Heart left ventricle (tissue), 16 donors: Measurements from ENCODE around the gene RAB30. TPM values are rescaled to one million over a fixed set of nuclear protein-coding genes. Genes with fewer than 3 reads are reported as not detected.
A peak's percentile ranks its signal among the peaks of the same experiment; 100 is the strongest.

Experiments
- ATAC-seq, 4 donors: fragments of 200-7000 bp; cut with Tn5 transposase; one replicate each; pipeline ENCODE4 v1.9.1; 2020 to 2022; ENCODE audit warnings: moderate library complexity in 4 of 4, mild to moderate bottlenecking in 3 of 4, moderate number of reproducible peaks in 1 of 4
- DNase-seq, 5 donors: peaks; one replicate each; pipeline ENCODE4 v3.0.0-alpha.2; 2020
- H3K27ac ChIP-seq, 12 donors: fragments of 200-600 bp; sonication (generic) in 4 of 12; one replicate each; pipeline versions ENCODE4 v1.5.0 to v1.8.0; 2016 to 2022; ENCODE audit warnings: mild to moderate bottlenecking in 2 of 12
- H3K27me3 ChIP-seq, 9 donors: fragments of 200-600 bp; sonication (generic) in 2 of 9; one replicate each; pipeline versions ENCODE4 v1.5.1 to v1.8.0; 2016 to 2022; ENCODE audit warnings: mild to moderate bottlenecking in 3 of 9
- H3K36me3 ChIP-seq, 9 donors: fragments of 200-600 bp; sonication (generic) in 2 of 9; one replicate each; pipeline versions ENCODE4 v1.5.0 to v1.8.0; 2018 to 2022; ENCODE audit warnings: mild to moderate bottlenecking in 2 of 9
- H3K4me1 ChIP-seq, 12 donors: fragments of 200-600 bp; sonication (generic) in 4 of 12; one replicate each; pipeline versions ENCODE4 v1.5.0 to v1.8.0; 2016 to 2022; ENCODE audit warnings: mild to moderate bottlenecking in 3 of 12
- H3K4me3 ChIP-seq, 12 donors: fragments of 200-600 bp; sonication (generic) in 4 of 12; one replicate each; pipeline versions ENCODE4 v1.5.0 to v1.8.0; 2017 to 2022; ENCODE audit warnings: mild to moderate bottlenecking in 9 of 12, moderate library complexity in 4 of 12
- H3K9me3 ChIP-seq, 12 donors: fragments of 200-600 bp; sonication (generic) in 4 of 12; one replicate each; pipeline versions ENCODE4 v1.5.0 to v1.8.0; 2016 to 2022; ENCODE audit warnings: mild to moderate bottlenecking in 1 of 12
- POLR2A ChIP-seq, 2 donors: fragments of 450-650 bp; IDR thresholded peaks; one replicate each; pipeline ENCODE4 v1.6.1; 2017; ENCODE audit warnings: antibody characterized with exemption in 2 of 2, mild to moderate bottlenecking in 2 of 2, moderate library complexity in 2 of 2
- WGBS, 4 donors: extraction: QIAGEN DNeasy Blood & Tissue Kit in 2 of 4; methylation state at CpG; one replicate each; pipeline versions ENCODE4 v1.1.5 to v1.1.7; 2013 to 2018; 5-methylcytosine and 5-hydroxymethylcytosine counted together
- intact Hi-C, 10 donors: fragments of 100-400 bp; cut with DNase I; formaldehyde crosslinking; loops; one replicate each; pipeline versions ENCODE4 v1.11.1 to v1.14.2; 2022
- polyA plus RNA-seq, 2 donors: library from polyadenylated mRNA; stranded (reverse); fragments of 200-250 nt; gene quantifications; one replicate each; pipeline ENCODE4 v1.2.3, GENCODE V29; 2013
- total RNA-seq, 9 donors: library from RNA; depleted of rRNA in 2 of 9; stranded (reverse); fragments of >200 nt in 2 of 9; fragmentation: NEBNext Ultra II Directional in 3 of 9; extraction: Animal tissue kit (Norgen Biotek cat#: 25700) in 3 of 9; gene quantifications; one replicate each; pipeline versions ENCODE4 v1.1.0 to v1.2.4, GENCODE V29; 2016 to 2023
- TF ChIP-seq, protein P1 (sequence below), 12 donors: fragments of 200-600 bp; sonication (generic) in 4 of 12; IDR thresholded peaks; one replicate each; pipeline versions ENCODE4 v1.5.0 to v1.8.0; 2018 to 2022; ENCODE audit warnings: antibody characterized with exemption in 12 of 12, mild to moderate bottlenecking in 5 of 12
- donor health status: ischemic (EF 13 %, LVEDD 7.1; RV severe dilation, severe dysfunction).
- donor health status: healthy with polysubstance abuse.
- donor health status: DM: no; HTN: yes; CAD: no.
- donor health status: DM: no; HTN: no; CAD: no.
- donor health status: ischemic (EF 25% LVEDD 6.9; RV normal size, moderate dysfunction).
- donor health status: ischemic (EF 25% LVEDD 5.7; RV mildly dilated, moderate dysfunction).
- donor health status: healthy.
- donor health status: DM: yes; HTN: yes; CAD: no.
- donor health status: ischemic (EF 35%, LVEDD 5.7; RV mildly dilated, moderate dysfunction).
- donor health status: nonischemic (EF 11% LVEDD 7.7; RV severe dilation, severe dysfunction).
- donor health status: DM: yes; HTN: yes; CAD: no.
- donor health status: PGD.
- donor health status: ischemic (EF 29% LVEDD 5.4; RV normal size, mild dysfunction).
- donor health status: nonischemic (EF 23%, LVEDD 6.1; RV moderate dilation, normal function).

The RAB30 gene
- total and polyA plus RNA-seq, 11 donors = 4.4 to 28.4 (median 18.8) TPM

GRCh38 chr11:83069441-83070043, 2.2 kb downstream of the RAB30 start:
- Histone ChIP-seq H3K4me1 (peaks cover 11 to 73% (median 50%) of the 10 kb centered on the region in 12 donors), H3K9me3 (no peaks in the 10 kb centered on the region), H3K4me3 (peak overlapping the region in 9 of 12 donors; percentile 69 to 95 (median 84)), H3K27me3 (no peaks in the 10 kb centered on the region), H3K36me3 (peaks cover 0 to 12% (median 11%) of the 10 kb centered on the region in 9 donors), H3K27ac (peak overlapping the region in 11 of 12 donors; percentile 80 to 95 (median 93))
- DNase-seq (no peak), ATAC-seq (no peak)
- TF ChIP-seq POLR2A (IDR thresholded peaks at IDR 0.05) = no peak
- TF ChIP-seq, protein P1, sequence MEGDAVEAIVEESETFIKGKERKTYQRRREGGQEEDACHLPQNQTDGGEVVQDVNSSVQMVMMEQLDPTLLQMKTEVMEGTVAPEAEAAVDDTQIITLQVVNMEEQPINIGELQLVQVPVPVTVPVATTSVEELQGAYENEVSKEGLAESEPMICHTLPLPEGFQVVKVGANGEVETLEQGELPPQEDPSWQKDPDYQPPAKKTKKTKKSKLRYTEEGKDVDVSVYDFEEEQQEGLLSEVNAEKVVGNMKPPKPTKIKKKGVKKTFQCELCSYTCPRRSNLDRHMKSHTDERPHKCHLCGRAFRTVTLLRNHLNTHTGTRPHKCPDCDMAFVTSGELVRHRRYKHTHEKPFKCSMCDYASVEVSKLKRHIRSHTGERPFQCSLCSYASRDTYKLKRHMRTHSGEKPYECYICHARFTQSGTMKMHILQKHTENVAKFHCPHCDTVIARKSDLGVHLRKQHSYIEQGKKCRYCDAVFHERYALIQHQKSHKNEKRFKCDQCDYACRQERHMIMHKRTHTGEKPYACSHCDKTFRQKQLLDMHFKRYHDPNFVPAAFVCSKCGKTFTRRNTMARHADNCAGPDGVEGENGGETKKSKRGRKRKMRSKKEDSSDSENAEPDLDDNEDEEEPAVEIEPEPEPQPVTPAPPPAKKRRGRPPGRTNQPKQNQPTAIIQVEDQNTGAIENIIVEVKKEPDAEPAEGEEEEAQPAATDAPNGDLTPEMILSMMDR (IDR thresholded peaks at IDR 0.05) = no peak
- intact Hi-C loops = loop anchor here (2.0 to 10.0 kb wide), 15 partner anchors 62 to 218 kb away; partner anchors contain the start of genes PCF11 (in 6 of the 10), DDIAS (in 3 of the 10), PRCP (in 3 of the 10) and ANKRD42 (in 2 of the 10)

DNA sequence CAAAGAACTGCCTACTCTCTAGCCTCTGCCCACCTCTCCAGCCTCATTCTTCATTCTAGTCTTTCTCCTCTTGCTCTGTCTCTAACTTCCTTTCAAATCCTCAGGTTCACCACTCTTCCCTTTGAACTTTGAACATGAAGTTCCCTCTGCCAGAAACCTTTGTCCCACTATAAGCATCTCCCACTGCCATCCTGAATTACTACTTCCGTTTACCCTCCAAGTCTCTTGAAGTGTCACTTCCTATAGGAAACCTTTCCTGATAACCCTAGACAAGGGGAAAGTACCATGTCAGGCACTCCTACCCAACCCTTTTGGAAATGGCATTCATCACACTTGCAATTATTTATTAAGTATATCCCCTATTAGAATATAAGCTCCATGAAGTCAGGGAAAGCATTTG, 3.1 kb downstream of the RAB30 start:
- H3K27me3 ChIP-seq = no peaks in the 10 kb centered on the region
- H3K9me3 ChIP-seq = no peaks in the 10 kb centered on the region
- H3K4me3 ChIP-seq = no peak overlapping the region
- no peak for ATAC-seq
- intact Hi-C loops = loop anchor here in 4 of 10 donors (5.0 to 10.0 kb wide), 3 partner anchors 71 to 144 kb away; no protein-coding TSS in a partner anchor
- DNase-seq = no peak
- H3K36me3 ChIP-seq = peaks cover 0 to 4% (median under 1%) of the 10 kb centered on the region in 9 donors
- no peak for TF ChIP-seq POLR2A (IDR thresholded peaks at IDR 0.05)
- TF ChIP-seq, protein P1 (IDR thresholded peaks at IDR 0.05) = no peak
- peak overlapping the region in 5 of 12 donors; percentile 80 to 94 (median 93) for H3K27ac ChIP-seq
- peaks cover 7 to 73% (median 52%) of the 10 kb centered on the region in 12 donors for H3K4me1 ChIP-seq
- WGBS, 4 donors = 41 to 56% (median 43%) methylated on average over 1 of the region's 1 CpG

- 96 to 99% (median 97%) methylated on average over 3 of the region's 3 CpGs for WGBS, 4 donors
- ATAC-seq (no peak), DNase-seq (no peak)
- no peaks in the 10 kb centered on the region for H3K27me3 ChIP-seq
- intact Hi-C loops = loop anchor here in 2 of 10 donors (10.0 kb wide), 2 partner anchors 79 to 139 kb away; no protein-coding TSS in a partner anchor
- peaks cover 0 to 67% (median 40%) of the 10 kb centered on the region in 12 donors for H3K4me1 ChIP-seq
- H3K27ac ChIP-seq = peak overlapping the region in 3 of 12 donors; percentile 15 to 63 (median 53)
- H3K36me3 ChIP-seq = no peaks in the 10 kb centered on the region
- H3K4me3 ChIP-seq = no peak overlapping the region
- TF ChIP-seq POLR2A (IDR thresholded peaks at IDR 0.05) = no peak
- TF ChIP-seq, protein P1 (IDR thresholded peaks at IDR 0.05) = no peak
- no peaks in the 10 kb centered on the region for H3K9me3 ChIP-seq
Measured at GRCh38 chr11:83064011-83064410, 7.7 kb downstream of the RAB30 start.

DNA sequence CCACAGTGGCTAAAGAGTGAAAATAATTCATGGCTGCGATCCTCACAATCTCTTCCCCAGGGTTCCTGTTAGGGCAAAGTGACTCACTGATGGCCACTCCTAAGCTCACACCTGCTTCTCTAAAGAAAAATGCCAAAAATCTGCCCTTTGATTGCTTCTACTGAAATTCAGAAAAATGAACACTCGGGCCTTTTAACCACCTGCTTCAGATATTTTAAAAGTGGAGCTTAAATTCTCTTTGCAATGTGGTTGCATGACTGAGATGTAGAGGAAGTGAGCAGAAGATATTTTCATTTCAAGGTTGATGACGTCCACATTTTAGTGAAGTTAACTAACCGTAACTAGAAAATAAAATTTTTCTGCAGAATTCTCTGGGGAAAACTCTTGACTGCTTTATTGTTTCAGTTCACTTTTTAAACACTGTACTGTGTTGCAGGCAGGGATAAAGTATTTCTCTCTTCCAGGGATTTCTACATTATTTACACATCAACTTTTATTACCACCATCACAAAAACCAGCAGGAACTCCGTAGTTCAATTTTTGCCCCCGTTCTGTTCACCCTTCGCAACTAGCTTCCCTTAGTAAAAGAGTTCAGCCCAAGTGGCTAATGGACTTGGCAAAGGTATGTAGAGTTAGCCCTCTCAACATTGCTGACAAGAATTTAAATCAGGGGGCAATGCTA, 8.5 kb downstream of the RAB30 start:
- no peaks in the 10 kb centered on the region for H3K9me3 ChIP-seq
- peak in 3 of 4 donors; percentile 68 to 76 (median 75) for ATAC-seq
- no peaks in the 10 kb centered on the region for H3K36me3 ChIP-seq
- 31 to 50% (median 41%) methylated on average over 7 of the region's 7 CpGs for WGBS, 4 donors
- H3K27me3 ChIP-seq = no peaks in the 10 kb centered on the region
- TF ChIP-seq, protein P1 (IDR thresholded peaks at IDR 0.05) = no peak
- TF ChIP-seq POLR2A (IDR thresholded peaks at IDR 0.05) = no peak
- H3K27ac ChIP-seq = peak overlapping the region in 11 of 12 donors; percentile 1 to 63 (median 17)
- intact Hi-C loops = loop anchor here in 2 of 10 donors (10.0 kb wide), 2 partner anchors 78 to 138 kb away; no protein-coding TSS in a partner anchor
- no peak for DNase-seq
- H3K4me3 ChIP-seq = peak overlapping the region in 7 of 12 donors; percentile 0 to 39 (median 10)
- H3K4me1 ChIP-seq = peaks cover 0 to 59% (median 32%) of the 10 kb centered on the region in 12 donors
